Hematopoietic multipotent progenitor cell treated with erythropoietin and hydrocortisone succinate and interleukin-3 and kit ligand, for 17 days (in vitro differentiated cells): ENCODE data around the gene FOXD2.

Source experiments
- DNase-seq: peaks from one replicate; pipeline ENCODE4 v3.0.0-alpha.2; 2015; ENCODE audit warnings: low spot score

FOXD2 gene

GRCh38 chr1:47437447-47438164, at the start of gene FOXD2:
TSS of gene FOXD2 (plus strand) at chr1:47438044. CDS start at chr1:47438136, 92 bp downstream.
- peak; percentile 82 for DNase-seq

- DNase-seq = peak; percentile 32
Observed at GRCh38 chr1:47388891-47389238, 49.0 kb upstream of the FOXD2 start.

GRCh38 chr1:47389731-47390130, 48.1 kb upstream of the FOXD2 start:
- DNase-seq = no peak

DNA sequence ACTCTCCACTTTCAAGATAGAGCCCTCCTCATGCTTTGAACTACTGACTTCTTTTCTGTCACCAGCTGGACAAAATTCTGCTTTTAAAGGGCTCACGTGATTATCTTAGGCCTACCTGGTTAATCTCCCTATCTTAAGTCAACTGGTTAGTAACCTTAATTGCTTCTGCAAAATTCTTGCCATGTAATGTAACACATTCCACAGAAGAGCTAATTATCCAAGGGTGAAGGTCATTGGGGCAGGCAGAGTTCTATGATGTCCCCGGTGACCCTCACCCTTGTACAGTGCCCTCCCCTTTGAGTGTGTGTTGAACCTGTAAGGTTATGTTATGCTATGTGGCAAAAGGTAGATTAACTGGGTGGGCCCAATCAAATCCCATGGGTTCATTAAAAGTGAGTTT, 47.0 kb upstream of the FOXD2 start:
- no peak for DNase-seq

- no peak for DNase-seq
Observed at GRCh38 chr1:47393141-47393540, 44.7 kb upstream of the FOXD2 start.

DNA sequence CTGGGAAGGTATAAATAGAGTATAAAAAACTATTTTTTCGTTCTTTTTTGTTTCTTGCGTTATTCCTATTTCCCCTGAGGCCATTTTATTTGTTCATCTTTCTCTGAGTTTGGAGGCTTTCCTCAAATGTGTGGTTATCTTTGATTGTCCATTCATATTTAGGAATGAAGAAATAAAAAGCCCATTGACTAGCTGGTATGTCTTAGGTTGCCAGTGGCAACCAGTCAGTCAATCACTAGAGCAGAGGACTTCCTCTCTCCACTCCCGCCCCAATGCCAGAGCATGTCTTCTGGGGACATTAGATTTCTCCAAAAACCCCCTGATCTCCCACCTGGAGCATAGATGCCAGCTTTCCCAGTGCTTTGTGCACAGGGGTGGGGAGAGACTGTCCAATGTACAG, 42.4 kb upstream of the FOXD2 start:
- no peak for DNase-seq

- no peak for DNase-seq
Observed at GRCh38 chr1:47396671-47397196, 41.1 kb upstream of the FOXD2 start.

DNA sequence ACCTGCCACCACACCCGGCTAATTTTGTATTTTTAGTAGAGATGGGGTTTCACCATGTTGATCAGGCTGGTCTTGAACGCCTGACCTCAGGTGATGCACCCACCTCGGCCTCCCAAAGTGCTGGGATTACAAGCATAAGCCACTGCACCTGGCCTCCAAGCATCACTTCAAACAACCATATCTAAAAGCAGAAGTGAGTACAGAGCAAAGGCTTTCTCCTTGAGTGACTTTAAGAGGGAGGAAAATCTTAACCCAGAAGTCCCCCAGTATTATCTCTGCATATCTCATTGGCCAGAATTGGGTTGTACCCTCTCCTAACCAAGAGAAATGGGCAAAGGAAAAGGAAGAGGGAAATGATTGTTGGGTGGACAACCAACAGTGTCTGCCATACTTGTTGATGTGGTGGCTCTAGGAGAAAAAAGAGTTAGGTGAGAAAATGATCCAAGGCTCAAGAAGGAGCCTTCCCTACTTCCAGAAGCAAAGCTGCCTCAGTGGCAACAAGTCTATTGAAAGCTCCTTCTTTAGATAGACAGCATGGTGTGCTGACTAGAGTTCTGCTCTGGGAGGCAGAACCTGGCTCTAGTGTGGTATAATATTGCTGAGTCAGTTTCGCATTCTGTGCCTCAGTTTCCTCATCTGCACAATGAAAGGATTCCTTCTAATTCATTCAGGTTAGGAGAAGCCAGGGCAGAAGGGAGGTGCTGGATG, 38.6 kb upstream of the FOXD2 start:
- DNase-seq = no peak

- DNase-seq = no peak
Observed at GRCh38 chr1:47399846-47400155, 38.0 kb upstream of the FOXD2 start.

- no peak for DNase-seq
Observed at GRCh38 chr1:47401761-47402160, 36.1 kb upstream of the FOXD2 start.

DNA sequence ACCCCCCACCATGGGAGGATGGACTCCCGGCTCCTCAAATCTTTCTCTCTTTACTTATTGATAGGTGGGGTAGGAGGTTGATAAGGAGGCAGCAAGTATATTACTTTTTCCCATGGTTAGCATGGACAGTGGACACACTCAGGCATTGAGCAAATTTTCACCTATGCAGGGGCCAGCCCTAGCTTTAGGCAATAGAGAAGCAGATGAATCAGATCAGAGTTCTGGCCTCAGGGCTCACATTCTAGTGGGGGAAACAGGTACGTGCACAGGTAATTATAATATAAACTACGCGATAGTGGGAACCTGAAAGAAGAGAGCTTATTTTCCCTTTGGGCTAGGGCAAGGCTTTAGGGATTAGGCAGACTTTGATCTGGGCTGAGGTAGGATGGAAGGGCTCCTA, 35.3 kb upstream of the FOXD2 start:
- no peak for DNase-seq

DNA sequence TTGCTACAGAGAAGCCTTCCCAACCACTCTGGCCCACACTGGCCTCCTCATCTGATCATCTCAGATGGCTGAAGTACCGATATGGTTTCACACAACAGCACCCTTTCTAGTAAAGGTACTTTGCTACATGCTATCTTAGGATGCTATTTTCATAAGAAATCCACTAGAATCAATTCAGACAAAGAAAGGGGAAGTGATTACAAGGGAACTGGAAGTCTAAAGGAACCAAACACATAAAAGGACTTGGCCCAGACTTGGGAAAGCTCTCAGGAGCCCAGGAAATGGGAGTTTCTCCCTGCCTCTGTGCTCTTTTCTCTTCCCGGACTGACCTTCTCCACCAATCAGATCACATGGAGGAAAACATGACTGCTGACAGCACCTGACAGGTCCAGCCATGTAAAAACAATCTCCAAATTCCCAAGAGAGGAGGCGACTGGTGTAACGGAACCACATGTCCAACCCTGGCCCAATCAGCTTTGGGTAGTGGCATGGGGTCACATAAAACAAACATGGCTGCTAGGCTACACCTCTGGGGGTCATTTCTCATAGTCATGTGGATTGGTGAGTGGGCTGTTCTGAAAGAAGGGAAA, 34.4 kb upstream of the FOXD2 start:
- no peak for DNase-seq

DNA sequence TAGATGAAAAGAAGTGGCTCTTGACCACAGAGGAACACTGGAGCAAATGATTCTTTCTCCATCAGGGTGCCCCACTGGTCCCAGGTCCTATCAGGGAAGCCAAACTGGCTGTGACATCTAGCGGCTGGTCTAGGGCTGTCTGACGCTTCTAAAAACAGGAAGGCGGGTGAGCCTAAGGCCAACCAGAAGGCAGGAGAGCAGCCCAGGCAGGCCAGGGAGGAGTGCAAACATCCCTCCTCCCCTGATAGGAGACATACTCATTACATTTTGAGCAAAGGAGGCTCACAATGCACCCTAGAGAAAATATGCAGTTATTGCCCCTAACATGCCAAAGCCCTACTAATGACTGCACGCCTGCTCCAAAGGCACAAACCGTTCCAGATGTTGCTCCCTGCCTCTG, 32.1 kb upstream of the FOXD2 start:
- no peak for DNase-seq

- DNase-seq = no peak
Observed at GRCh38 chr1:47406966-47407365, 30.9 kb upstream of the FOXD2 start.

GRCh38 chr1:47407481-47407880, 30.4 kb upstream of the FOXD2 start:
- no peak for DNase-seq

GRCh38 chr1:47409311-47410067, 28.4 kb upstream of the FOXD2 start:
- no peak for DNase-seq

DNA sequence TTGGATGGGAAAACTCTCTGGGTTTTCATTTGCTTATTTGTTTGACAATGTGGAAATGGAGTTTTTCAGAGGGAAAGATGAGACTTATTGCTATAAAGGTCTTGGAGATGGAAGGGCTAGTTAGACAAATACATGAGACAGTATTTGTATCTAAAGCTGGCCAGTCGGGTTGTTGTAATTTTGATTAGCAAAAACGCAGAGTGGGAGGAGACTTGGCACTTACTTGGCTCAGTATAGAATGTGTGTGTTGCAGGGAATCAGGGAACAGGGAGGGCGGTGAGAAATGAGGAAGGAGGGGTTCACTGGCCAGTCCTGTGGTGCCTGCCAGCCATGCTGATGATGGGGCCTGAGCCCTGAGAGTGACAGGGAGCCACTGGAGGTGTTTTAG, 27.8 kb upstream of the FOXD2 start:
- no peak for DNase-seq

GRCh38 chr1:47411436-47411835, 26.4 kb upstream of the FOXD2 start:
- DNase-seq = no peak

- DNase-seq = no peak
Observed at GRCh38 chr1:47412437-47412836, 25.4 kb upstream of the FOXD2 start.

GRCh38 chr1:47415728-47416318, 22.0 kb upstream of the FOXD2 start, which contains the start of gene FOXE3:
TSS of gene FOXE3 (plus strand) at chr1:47416285. CDS start at chr1:47416316, 31 bp downstream.
- no peak for DNase-seq

GRCh38 chr1:47416319-47417169, 21.3 kb upstream of the FOXD2 start:
- no peak for DNase-seq
